ENCODE measurements around the gene AREG. TPM values are rescaled to one million over a fixed set of nuclear protein-coding genes. Genes with fewer than 3 reads are reported as not detected.

The AREG gene
- total RNA-seq, 4 donors from 2014 or later, result 10.5 to 27.2 (median 11.1) TPM

GRCh38 chr4:74435296-74435695 is 9.6 kb upstream of the AREG start:
- no peak overlapping the region for H3K27ac ChIP-seq
- no peaks in the 10 kb centered on the region for H3K27me3 ChIP-seq
- H3K9me3 ChIP-seq, result no peaks in the 10 kb centered on the region
- no peaks in the 10 kb centered on the region for H3K36me3 ChIP-seq
- H3K4me3 ChIP-seq, result no peak overlapping the region
- TF ChIP-seq CTCF (IDR thresholded peaks at IDR 0.05), result no peak
- no peak for TF ChIP-seq POLR2A (IDR thresholded peaks at IDR 0.05)
- no peak for DNase-seq
- no peaks in the 10 kb centered on the region for H3K4me1 ChIP-seq

- no peak overlapping the region for H3K27ac ChIP-seq
- TF ChIP-seq CTCF (IDR thresholded peaks at IDR 0.05) (no peak), POLR2A (IDR thresholded peaks at IDR 0.05) (no peak)
- no peaks in the 10 kb centered on the region for H3K36me3 ChIP-seq
- DNase-seq, result no peak
- H3K9me3 ChIP-seq, result no peaks in the 10 kb centered on the region
- no peak overlapping the region for H3K4me3 ChIP-seq
- no peaks in the 10 kb centered on the region for H3K4me1 ChIP-seq
- H3K27me3 ChIP-seq, result no peaks in the 10 kb centered on the region
These were observed 7.1 kb upstream of the AREG start for GRCh38 chr4:74437866-74438265.

GRCh38 chr4:74438661-74439060 is 6.3 kb upstream of the AREG start:
- TF ChIP-seq POLR2A (IDR thresholded peaks at IDR 0.05), result no peak
- TF ChIP-seq CTCF (IDR thresholded peaks at IDR 0.05), result no peak

GRCh38 chr4:74439952-74440351 is 5.0 kb upstream of the AREG start:
- no peak for DNase-seq
- H3K9me3 ChIP-seq, result no peaks in the 10 kb centered on the region
- no peaks in the 10 kb centered on the region for H3K36me3 ChIP-seq
- H3K27ac ChIP-seq, result no peak overlapping the region
- no peaks in the 10 kb centered on the region for H3K27me3 ChIP-seq
- H3K4me1 ChIP-seq, result no peaks in the 10 kb centered on the region
- TF ChIP-seq POLR2A (IDR thresholded peaks at IDR 0.05), result no peak
- TF ChIP-seq CTCF (IDR thresholded peaks at IDR 0.05), result no peak
- no peak overlapping the region for H3K4me3 ChIP-seq

More at GRCh38 chr4:74438661-74439060, 6.3 kb upstream of the AREG start:
- DNase-seq, result no peak
- Histone ChIP-seq H3K36me3 (no peaks in the 10 kb centered on the region), H3K27ac (no peak overlapping the region), H3K4me3 (no peak overlapping the region), H3K9me3 (no peaks in the 10 kb centered on the region), H3K4me1 (no peaks in the 10 kb centered on the region), H3K27me3 (no peaks in the 10 kb centered on the region)

GRCh38 chr4:74440356-74440755 is 4.6 kb upstream of the AREG start:
- Histone ChIP-seq H3K4me1 (no peaks in the 10 kb centered on the region), H3K27ac (no peak overlapping the region), H3K9me3 (no peaks in the 10 kb centered on the region), H3K27me3 (no peaks in the 10 kb centered on the region), H3K36me3 (no peaks in the 10 kb centered on the region), H3K4me3 (no peak overlapping the region)
- TF ChIP-seq POLR2A (IDR thresholded peaks at IDR 0.05) (no peak), CTCF (IDR thresholded peaks at IDR 0.05) (no peak)
- DNase-seq, result no peak

GRCh38 chr4:74441744-74442143 is 3.2 kb upstream of the AREG start:
- DNase-seq, result no peak
- Histone ChIP-seq H3K36me3 (no peaks in the 10 kb centered on the region), H3K27me3 (no peaks in the 10 kb centered on the region), H3K9me3 (no peaks in the 10 kb centered on the region), H3K27ac (no peak overlapping the region), H3K4me3 (no peak overlapping the region), H3K4me1 (no peaks in the 10 kb centered on the region)
- TF ChIP-seq POLR2A (IDR thresholded peaks at IDR 0.05) (no peak), CTCF (IDR thresholded peaks at IDR 0.05) (no peak)
